ENCODE measurements around the gene ITFG1.

ITFG1 gene

GRCh38 chr16:47374629-47375028, 86.2 kb downstream of the ITFG1 start:
- peak; percentile 36 for DNase-seq
- in situ Hi-C loops (cut with HindIII; ENCODE audit: low pct_ligation_motif_present, low sequenced_read_pairs), result no loop called here
- TF ChIP-seq, protein P1, sequence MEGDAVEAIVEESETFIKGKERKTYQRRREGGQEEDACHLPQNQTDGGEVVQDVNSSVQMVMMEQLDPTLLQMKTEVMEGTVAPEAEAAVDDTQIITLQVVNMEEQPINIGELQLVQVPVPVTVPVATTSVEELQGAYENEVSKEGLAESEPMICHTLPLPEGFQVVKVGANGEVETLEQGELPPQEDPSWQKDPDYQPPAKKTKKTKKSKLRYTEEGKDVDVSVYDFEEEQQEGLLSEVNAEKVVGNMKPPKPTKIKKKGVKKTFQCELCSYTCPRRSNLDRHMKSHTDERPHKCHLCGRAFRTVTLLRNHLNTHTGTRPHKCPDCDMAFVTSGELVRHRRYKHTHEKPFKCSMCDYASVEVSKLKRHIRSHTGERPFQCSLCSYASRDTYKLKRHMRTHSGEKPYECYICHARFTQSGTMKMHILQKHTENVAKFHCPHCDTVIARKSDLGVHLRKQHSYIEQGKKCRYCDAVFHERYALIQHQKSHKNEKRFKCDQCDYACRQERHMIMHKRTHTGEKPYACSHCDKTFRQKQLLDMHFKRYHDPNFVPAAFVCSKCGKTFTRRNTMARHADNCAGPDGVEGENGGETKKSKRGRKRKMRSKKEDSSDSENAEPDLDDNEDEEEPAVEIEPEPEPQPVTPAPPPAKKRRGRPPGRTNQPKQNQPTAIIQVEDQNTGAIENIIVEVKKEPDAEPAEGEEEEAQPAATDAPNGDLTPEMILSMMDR (IDR thresholded peaks at IDR 0.05; ENCODE audit: low read depth, low read length, missing control alignments), result no peak
- Histone ChIP-seq H3K27me3 (replicated peaks) (no peaks in the 10 kb centered on the region), H3K27ac (no peak overlapping the region), H3K36me3 (replicated peaks) (no peaks in the 10 kb centered on the region), H3K4me3 (ENCODE audit: low read depth, low read length) (no peak overlapping the region)

GRCh38 chr16:47371271-47372014, 89.4 kb downstream of the ITFG1 start:
- TF ChIP-seq, protein P1 (IDR thresholded peaks at IDR 0.05; ENCODE audit: low read depth, low read length, missing control alignments), result no peak
- no peak overlapping the region for H3K4me3 ChIP-seq (ENCODE audit: low read depth, low read length)
- H3K27ac ChIP-seq, result no peak overlapping the region
- no peaks in the 10 kb centered on the region for H3K27me3 ChIP-seq (replicated peaks)
- no peaks in the 10 kb centered on the region for H3K36me3 ChIP-seq (replicated peaks)
- in situ Hi-C loops (cut with HindIII; ENCODE audit: low pct_ligation_motif_present, low sequenced_read_pairs), result no loop called here
- DNase-seq, result no peak

DNA sequence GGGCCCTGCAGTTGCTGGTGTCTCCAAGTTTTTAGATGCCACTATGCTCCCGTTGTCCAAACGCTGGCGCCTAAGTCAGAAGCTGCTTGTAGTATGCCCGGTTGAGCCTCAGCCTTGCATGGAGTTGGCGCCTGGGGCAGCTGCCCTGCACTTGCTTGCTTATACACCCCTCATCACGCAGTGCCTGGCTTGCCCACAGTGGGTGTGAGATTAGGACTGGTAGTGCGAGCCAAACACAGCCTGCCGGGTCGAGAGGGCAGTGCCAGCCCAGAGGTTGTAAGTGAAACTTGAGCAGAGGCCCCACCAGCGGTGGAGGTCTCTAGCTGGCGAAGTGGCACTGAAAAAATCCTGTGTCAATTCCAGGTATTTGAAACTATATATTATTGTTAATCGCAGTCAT, 90.3 kb downstream of the ITFG1 start:
- Histone ChIP-seq H3K27ac (no peak overlapping the region), H3K27me3 (replicated peaks) (no peaks in the 10 kb centered on the region), H3K4me3 (ENCODE audit: low read depth, low read length) (no peak overlapping the region), H3K36me3 (replicated peaks) (no peaks in the 10 kb centered on the region)
- TF ChIP-seq, protein P1 (IDR thresholded peaks at IDR 0.05; ENCODE audit: low read depth, low read length, missing control alignments), result no peak
- no peak for DNase-seq
- in situ Hi-C loops (cut with HindIII; ENCODE audit: low pct_ligation_motif_present, low sequenced_read_pairs), result no loop called here

- no peak for DNase-seq
- H3K27ac ChIP-seq, result no peak overlapping the region
- H3K27me3 ChIP-seq (replicated peaks), result no peaks in the 10 kb centered on the region
- TF ChIP-seq, protein P1 (IDR thresholded peaks at IDR 0.05; ENCODE audit: low read depth, low read length, missing control alignments), result no peak
- H3K4me3 ChIP-seq (ENCODE audit: low read depth, low read length), result no peak overlapping the region
- in situ Hi-C loops (cut with HindIII; ENCODE audit: low pct_ligation_motif_present, low sequenced_read_pairs), result no loop called here
- no peaks in the 10 kb centered on the region for H3K36me3 ChIP-seq (replicated peaks)
These were observed 94.6 kb downstream of the ITFG1 start for GRCh38 chr16:47366228-47366627.

GRCh38 chr16:47363761-47364160, 97.1 kb downstream of the ITFG1 start:
- DNase-seq, result no peak
- Histone ChIP-seq H3K27ac (no peak overlapping the region), H3K36me3 (replicated peaks) (no peaks in the 10 kb centered on the region), H3K4me3 (ENCODE audit: low read depth, low read length) (no peak overlapping the region), H3K27me3 (replicated peaks) (no peaks in the 10 kb centered on the region)
- in situ Hi-C loops (cut with HindIII; ENCODE audit: low pct_ligation_motif_present, low sequenced_read_pairs), result no loop called here
- TF ChIP-seq, protein P1 (IDR thresholded peaks at IDR 0.05; ENCODE audit: low read depth, low read length, missing control alignments), result no peak

- Histone ChIP-seq H3K4me3 (ENCODE audit: low read depth, low read length) (no peak overlapping the region), H3K27me3 (replicated peaks) (no peaks in the 10 kb centered on the region), H3K27ac (no peak overlapping the region), H3K36me3 (replicated peaks) (no peaks in the 10 kb centered on the region)
- DNase-seq, result no peak
- in situ Hi-C loops (cut with HindIII; ENCODE audit: low pct_ligation_motif_present, low sequenced_read_pairs), result no loop called here
- TF ChIP-seq, protein P1 (IDR thresholded peaks at IDR 0.05; ENCODE audit: low read depth, low read length, missing control alignments), result no peak
These were observed 101.4 kb downstream of the ITFG1 start for GRCh38 chr16:47359478-47359877.
